Stromal cell of bone marrow (primary cell): ENCODE data around the gene AGT.
"Not testable (repeated sequence)": the region's sequence is repeated elsewhere in the genome, so short reads cannot be mapped to it uniquely, and the experiment has no call there.

Experiments
- DNase-seq: peaks from one replicate; pipeline ENCODE4 v3.0.0-alpha.2; 2012; ENCODE audit warnings: low read depth

AGT gene

GRCh38 chr1:230743899-230744298, 30.0 kb upstream of the AGT start:
- no peak for DNase-seq

- DNase-seq: no peak
Observed at GRCh38 chr1:230739564-230740290, 25.8 kb upstream of the AGT start.

DNA sequence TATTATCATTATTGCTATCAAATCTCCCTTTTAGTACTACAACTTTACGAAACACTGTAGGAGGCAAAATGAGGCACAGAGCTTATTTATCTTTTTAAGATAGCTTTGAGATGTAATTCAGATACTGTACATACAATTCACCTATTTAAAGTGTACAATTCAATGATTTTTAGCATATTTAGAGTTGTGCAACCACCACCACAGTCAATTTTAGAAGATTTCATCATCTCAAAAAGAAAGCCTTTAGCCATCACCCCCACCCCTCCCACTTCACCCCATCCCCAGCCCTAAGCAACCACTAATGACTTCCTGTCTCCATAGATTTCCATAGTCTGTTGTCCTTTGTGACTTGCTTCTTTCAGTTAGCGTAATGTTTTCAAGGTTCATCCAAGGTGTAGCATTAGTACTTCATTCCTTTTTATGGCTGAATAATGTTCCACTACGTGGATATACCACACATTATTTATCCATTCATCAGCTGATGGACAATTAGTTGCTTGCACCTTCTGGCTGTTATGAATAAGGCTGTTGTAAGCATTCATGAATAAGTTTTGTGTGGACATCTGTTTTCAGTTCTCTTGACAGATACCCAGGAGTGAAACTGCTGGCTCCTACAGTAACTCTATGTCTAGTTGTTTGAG, 23.8 kb upstream of the AGT start:
- DNase-seq: no peak

- no peak for DNase-seq
Observed at GRCh38 chr1:230735447-230735846, 21.5 kb upstream of the AGT start.

GRCh38 chr1:230730977-230731376, 17.1 kb upstream of the AGT start:
- DNase-seq: no peak

DNA sequence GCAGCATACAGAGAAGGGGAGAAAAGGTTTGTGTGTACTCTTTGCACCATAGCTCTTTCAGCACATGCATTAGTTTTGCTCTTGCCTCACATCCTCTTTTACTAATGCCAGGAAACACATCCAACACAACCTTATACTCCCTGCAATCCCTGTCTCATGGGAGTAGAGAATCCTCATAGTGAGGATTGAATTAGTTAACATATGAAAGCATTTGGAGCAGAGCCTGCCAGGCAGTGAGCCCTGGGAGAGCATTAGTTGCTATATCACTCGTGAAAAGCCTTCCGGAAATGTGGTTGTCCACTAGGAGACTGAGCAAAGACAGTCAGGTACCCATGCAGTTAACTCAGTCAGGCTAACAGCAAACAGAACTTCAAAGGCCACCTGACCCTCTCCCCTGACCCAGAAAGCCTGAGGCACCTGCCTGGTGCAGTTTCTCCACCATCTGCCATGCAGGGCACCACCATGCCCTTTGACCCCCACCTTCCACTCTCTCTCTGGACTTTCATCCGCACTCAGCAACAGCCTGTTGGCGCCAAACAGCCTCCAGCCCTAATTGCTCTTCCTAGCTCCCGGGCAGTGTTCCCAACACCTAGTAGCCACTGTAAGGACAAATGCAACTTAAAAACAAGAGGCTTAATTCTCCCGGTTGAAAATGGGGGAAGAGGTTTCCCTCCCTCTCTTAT, 14.9 kb upstream of the AGT start:
- no peak for DNase-seq

DNA sequence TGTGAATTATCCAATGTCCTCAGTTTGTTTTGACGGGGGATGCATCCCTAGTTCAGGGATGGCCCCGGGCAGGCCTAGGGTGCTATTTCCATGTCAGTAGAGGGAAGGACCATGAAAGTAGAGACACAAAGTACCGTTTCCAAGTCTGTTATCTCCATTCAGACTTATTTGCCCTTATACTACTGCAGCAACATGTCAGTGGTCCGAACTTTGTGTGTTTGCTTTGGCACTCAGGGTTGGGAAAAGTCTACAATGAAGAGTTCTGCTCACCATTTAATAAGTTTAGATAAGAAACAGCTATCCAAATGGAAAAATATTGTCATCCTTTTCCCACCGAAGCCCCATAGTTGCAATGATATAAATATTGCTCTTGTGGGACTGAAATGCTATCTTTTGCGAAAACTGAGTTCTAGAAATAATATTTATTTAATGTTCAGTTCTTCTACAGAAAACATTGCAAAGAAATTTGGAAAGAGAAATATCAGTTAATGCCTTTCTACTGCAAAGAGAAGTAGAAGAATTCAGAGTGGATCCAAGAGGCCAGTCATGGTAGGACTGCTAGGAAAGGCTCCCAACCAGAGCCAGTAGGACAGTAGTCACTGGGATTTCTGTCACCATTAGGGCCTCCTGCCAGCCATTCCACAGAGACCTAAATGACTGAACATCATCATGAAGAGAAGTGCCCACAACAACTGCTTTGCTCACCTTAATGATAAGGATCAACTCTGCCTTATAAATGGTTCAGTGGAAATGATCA, 11.5 kb upstream of the AGT start:
- no peak for DNase-seq

DNA sequence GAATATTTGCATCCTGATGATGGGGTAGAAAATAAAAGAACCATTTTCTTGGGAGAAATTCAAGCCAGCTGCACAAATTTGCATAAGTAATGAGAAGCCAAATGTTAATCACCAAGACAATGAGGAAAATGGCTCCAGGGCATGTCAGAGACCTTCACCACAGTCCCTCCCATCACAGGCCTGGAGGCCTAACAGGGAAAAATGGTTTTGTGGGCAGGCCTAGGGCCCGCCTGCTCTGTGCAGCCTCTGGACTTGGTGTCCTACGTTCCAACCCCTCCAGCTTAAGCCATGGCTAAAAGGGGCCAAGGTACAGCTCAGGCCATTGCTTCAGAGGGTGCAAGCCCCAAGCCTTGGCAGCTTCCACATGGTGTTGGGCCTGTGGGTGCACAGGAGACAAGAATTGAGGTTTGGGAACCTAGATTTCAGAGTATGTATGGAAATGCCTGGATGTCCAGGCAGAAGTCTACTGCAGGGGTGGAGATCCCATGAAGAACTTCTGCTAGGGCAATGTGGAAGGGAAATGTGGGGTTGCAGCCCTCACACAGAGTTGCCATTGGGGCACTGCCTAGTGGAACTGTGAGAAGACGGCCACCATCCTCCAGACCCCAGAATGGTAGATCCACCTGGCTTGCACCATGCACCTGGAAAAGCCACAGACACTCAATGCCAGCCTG, 8.1 kb upstream of the AGT start:
- not testable (repeated sequence) for DNase-seq

GRCh38 chr1:230717251-230717650, 3.3 kb upstream of the AGT start:
- DNase-seq: no peak

GRCh38 chr1:230716453-230716852, 2.5 kb upstream of the AGT start:
- DNase-seq: not testable (repeated sequence)

- DNase-seq: no peak
Observed at GRCh38 chr1:230715510-230715909, 1.6 kb upstream of the AGT start.

- DNase-seq: no peak
Observed at GRCh38 chr1:230713547-230713914, 391 bp downstream of the AGT start.

DNA sequence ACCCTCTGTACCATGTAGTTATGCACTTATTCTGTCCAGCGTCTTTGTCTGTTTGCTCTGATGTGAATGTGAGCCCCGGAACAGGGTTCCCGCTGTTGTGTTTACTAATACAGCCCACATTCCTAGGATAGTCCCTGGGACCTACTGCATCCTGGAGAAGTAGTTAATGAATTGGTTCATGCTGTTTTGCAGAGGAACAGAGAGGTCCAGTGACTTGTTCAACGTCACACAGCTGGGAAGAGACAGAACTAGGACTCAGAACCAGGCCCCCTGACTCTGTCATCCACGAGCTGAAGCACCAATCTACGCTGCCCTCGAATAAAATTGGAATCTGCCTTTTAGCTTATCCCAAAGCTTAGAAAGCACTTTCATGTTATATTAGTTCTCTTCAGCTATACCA, 784 bp downstream of the AGT start:
- no peak for DNase-seq

DNA sequence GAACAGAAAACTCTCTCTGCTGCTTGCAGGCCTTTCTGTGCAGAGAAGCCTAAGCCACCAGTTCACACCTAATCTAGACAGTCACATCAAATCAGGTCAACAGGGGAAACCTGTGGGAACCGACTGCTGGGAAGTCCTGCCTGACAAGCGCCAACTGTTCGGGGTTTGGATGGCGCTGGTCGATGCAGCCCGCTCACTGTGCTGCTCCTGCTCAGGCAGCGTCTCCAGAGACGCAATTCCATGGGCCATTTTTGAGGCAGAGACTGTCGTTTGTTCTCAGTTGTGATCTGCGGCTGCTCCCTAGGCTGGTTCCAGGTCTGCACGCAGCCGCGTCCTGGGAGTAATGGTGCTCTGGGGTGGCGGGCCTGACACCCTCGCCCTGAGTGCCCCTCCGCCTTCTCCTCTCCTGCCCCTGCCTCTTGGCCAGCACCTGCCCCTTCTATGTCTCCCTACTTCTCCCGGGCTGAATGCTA, 1.4 kb downstream of the AGT start:
- no peak for DNase-seq

- no peak for DNase-seq
Observed at GRCh38 chr1:230711245-230711644, 2.7 kb downstream of the AGT start.

GRCh38 chr1:230710543-230710904, 3.4 kb downstream of the AGT start:
- no peak for DNase-seq

DNA sequence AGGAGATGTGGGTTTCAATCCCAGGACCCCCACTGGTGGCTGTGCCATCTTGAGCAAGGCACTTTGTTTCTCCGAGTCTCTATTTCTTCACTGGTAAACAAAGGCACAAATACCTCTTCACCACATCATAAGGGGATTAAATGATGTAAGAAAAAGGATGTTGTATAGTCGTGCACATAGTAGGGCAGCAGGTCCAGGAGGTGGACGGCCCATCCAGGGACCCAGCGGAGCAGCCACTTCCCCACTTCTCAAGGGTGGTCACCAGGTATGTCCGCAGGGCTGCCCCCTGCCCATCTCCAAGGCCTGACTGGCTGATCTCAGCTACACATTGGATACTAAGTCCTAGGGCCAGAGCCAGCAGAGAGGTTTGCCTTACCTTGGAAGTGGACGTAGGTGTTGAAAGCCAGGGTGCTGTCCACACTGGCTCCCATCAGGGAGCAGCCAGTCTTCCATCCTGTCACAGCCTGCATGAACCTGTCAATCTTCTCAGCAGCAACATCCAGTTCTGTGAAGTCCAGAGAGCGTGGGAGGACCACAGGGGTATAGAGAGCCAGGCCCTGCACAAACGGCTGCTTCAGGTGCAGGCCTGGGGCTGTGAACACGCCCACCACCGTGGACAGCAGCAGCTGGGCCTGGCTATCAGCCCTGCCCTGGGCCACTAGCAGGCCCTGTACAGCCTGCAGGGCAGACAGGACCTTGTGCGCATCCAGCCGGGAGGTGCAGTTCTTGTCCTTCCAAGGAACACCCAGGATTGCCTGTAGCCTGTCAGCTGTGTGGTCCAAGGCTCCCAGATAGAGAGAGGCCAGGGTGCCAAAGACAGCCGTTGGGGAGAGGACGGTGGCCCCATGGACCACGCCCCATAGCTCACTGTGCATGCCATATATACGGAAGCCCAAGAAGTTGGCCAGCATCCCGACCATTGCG, 4.0 kb downstream of the AGT start:
- no peak for DNase-seq

- no peak for DNase-seq
Observed at GRCh38 chr1:230708631-230709580, 5.0 kb downstream of the AGT start.

- no peak for DNase-seq
Observed at GRCh38 chr1:230707732-230708630, 5.9 kb downstream of the AGT start.
